Epithelial cell of proximal tubule (primary cell): ENCODE data around the gene CABCOCO1. TPM values are rescaled to one million over a fixed set of nuclear protein-coding genes. Genes with fewer than 3 reads are reported as not detected.

ENCODE experiments used
- DNase-seq: peaks from one replicate; pipeline ENCODE4 v3.0.0-alpha.2; 2011; ENCODE audit warnings: low read depth
- H3K4me3 ChIP-seq: 2 replicates; pipeline ENCODE4 v1.5.1; 2011; ENCODE audit warnings: low read depth, mild to moderate bottlenecking, low read length
- CTCF ChIP-seq: conservative IDR thresholded peaks from 2 replicates; pipeline ENCODE4 v1.5.1; 2012; ENCODE audit warnings: low read depth, mild to moderate bottlenecking, low read length
- total RNA-seq: library from RNA; depleted of rRNA; stranded (reverse); fragments of >200 nt; gene quantifications from 2 replicates; pipeline ENCODE4 v1.2.3, GENCODE V29; 2015

The CABCOCO1 gene
- total RNA-seq, 1 donor from 2014 or later: 0.86 TPM

- no peak for TF ChIP-seq CTCF
- no peak for DNase-seq
- H3K4me3 ChIP-seq: no peak overlapping the region
Observed at GRCh38 chr10:61639952-61640351, 22.8 kb upstream of the CABCOCO1 start.

- no peak for TF ChIP-seq CTCF
- H3K4me3 ChIP-seq: no peak overlapping the region
- no peak for DNase-seq
Observed at GRCh38 chr10:61640856-61641255, 21.9 kb upstream of the CABCOCO1 start.

- DNase-seq: no peak
- TF ChIP-seq CTCF: no peak
- no peak overlapping the region for H3K4me3 ChIP-seq
Observed at GRCh38 chr10:61642150-61642571, 20.6 kb upstream of the CABCOCO1 start.

GRCh38 chr10:61642676-61643075 is 20.1 kb upstream of the CABCOCO1 start:
- no peak overlapping the region for H3K4me3 ChIP-seq
- TF ChIP-seq CTCF: no peak
- DNase-seq: no peak

- H3K4me3 ChIP-seq: no peak overlapping the region
- no peak for TF ChIP-seq CTCF
- DNase-seq: no peak
Observed at GRCh38 chr10:61643316-61643751, 19.4 kb upstream of the CABCOCO1 start.

- no peak overlapping the region for H3K4me3 ChIP-seq
- no peak for DNase-seq
Observed at GRCh38 chr10:61653699-61654098, 9.0 kb upstream of the CABCOCO1 start.

More at GRCh38 chr10:61653699-61654098, 9.0 kb upstream of the CABCOCO1 start:
- TF ChIP-seq CTCF: no peak
